ENCODE results near the gene CBX4.

DNA sequence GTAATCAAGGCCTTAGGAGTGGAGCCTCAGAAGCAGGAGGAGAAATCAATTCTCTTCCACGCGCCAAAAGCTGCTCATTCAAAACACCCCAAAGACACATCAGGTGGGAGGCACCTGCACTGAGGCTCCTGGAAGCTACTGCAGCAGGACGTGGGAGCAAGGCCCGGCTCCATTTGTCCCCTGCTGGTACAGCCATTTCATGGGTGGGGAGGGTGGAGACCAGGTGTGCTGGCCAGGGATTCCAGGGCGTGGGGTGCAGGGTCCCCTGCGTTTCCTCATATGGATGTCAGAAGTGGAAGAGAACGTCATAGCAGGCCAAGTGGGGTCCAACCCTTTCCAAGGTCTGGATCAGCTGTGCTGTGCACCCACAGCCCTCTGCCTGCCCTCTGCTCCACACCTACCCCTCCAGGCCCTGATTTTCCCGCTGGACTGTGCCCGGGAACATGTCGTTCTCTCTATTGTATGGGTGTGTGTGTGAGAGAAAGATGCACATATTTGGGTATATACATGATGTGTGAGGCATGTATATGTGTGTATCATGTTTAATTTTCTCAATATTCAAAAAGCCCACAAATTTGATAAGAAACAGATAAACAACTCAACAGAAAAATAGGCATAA lies 39.2 kb upstream of the CBX4 start:
- TF ChIP-seq EZH2 (IDR thresholded peaks at IDR 0.05; ENCODE audit: insufficient read depth, poor library complexity, severe bottlenecking): no peak
- TF ChIP-seq EZH2phosphoT487 (IDR thresholded peaks at IDR 0.05; ENCODE audit: insufficient read depth, low read depth): no peak

Data from GM23248 (cell line).